NCI-H526 treated with DMSO at 0.1 percent for 48 hours (cell line): Measurements from ENCODE around the gene ZNRD2.

Experiments used
- DNase-seq: peaks from one replicate; lab custom pipeline; 2025; lab: John Stamatoyannopoulos, UW

Gene ZNRD2

GRCh38 chr11:65573391-65574079 is 3.3 kb downstream of the ZNRD2 start:
- DNase-seq: no peak

GRCh38 chr11:65574109-65574810 is 4.0 kb downstream of the ZNRD2 start:
- DNase-seq: peak; percentile 66

DNA sequence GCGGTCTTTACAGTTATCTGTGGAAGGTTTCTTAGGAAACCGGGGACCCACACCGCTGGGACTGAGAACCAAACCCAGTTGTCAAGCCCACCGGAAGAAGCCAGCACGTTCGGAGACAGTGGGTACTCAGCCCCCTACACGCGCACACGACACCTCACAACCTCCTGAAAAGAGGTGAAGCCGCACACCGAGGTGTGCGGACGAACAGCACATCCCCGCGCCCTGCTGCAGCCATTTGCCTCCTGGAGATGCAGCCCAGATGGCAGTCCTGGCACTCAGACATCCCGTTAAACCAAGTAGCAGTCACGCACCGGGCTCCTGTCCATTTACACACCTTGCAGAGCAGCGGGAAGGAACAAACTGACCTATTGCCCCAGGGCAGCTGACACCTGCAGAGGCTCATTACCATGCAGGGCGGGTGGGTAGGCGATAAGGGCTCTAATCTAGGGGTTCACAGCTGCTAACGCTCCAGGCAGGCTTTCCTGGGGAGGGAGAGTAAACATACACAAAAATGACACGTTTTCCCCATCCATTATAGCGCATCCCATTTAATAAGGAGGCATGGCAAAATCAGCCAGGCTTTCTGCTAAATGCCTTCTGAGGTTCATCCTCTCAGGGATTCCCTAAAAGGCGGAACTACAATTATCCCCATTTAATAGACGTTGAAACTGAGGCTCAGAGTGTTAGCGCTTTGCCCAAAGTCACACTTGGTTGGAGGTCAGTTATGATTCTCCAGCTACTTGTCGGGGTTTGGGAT is 4.7 kb downstream of the ZNRD2 start:
- no peak for DNase-seq

GRCh38 chr11:65575568-65576231 is 5.4 kb downstream of the ZNRD2 start, which contains the start of gene EHBP1L1:
Gene EHBP1L1 (plus strand): TSS chr11:65576053. CDS start chr11:65576303, 250 bp downstream.
- DNase-seq: no peak

- no peak for DNase-seq
Observed at GRCh38 chr11:65576232-65576866, 6.1 kb downstream of the ZNRD2 start.

- no peak for DNase-seq
Observed at GRCh38 chr11:65576867-65577755, 6.8 kb downstream of the ZNRD2 start.

GRCh38 chr11:65577756-65578109 is 7.5 kb downstream of the ZNRD2 start:
- DNase-seq: no peak

DNA sequence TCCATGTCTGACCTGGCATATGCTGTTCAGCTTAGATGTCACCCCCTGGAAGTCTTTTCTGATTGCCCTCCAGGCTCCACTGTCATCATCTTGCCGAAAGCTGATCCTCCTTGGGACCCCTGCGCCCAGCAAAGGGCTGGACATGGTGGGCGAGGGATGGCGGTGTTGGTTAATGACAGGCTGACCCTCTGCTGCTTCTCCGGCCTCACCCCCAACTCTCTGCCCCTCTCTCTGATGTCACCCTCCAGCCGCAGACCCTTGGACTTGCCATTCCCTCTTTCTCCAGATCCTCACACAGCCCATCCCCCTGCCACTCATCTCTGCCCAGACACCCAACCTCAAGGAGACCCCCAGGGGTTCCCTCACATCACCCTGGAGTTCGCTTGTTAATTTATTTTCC is 7.9 kb downstream of the ZNRD2 start:
- no peak for DNase-seq

GRCh38 chr11:65578667-65579066 is 8.4 kb downstream of the ZNRD2 start:
- DNase-seq: no peak

- DNase-seq: no peak
Observed at GRCh38 chr11:65579291-65579690, 9.0 kb downstream of the ZNRD2 start.

GRCh38 chr11:65580031-65580692 is 9.9 kb downstream of the ZNRD2 start:
- no peak for DNase-seq

DNA sequence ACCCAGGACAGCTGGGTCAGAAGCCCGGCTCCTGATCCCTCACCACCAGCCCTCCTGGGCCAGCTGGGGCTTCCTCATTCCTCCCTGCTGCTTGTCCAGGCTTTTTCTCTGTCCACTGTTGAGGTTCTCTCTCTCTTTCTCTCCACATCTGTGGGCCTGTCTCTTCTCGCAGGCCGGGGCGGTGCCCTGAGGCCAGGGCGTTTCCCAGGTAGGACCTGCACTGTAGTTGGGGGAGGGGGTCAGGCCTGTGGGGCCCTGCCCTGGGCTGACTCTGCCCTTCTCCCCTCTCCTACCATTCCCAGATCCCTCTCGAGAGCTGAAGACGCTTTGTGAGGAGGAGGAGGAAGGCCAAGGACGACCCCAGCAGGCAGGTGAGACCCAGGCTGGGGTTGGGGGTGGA is 10.5 kb downstream of the ZNRD2 start:
- no peak for DNase-seq

DNA sequence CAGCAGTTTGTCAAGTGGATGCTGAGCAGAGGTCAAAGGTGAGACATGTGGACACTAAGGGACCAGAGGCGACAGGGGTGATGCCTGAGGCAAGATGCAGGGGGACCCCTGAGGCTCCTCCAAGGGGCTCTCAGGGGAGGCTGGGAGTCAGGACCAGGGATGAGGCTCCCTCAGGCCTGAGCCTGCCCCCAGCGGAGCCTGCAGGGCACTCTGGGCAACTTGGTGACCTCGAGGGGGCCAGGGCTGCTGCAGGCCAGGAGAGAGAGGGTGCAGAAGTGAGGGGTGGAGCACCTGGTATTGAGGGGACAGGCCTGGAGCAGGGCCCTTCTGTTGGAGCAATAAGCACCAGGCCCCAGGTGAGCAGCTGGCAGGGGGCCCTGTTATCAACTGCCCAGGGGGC is 11.7 kb downstream of the ZNRD2 start:
- DNase-seq: no peak

GRCh38 chr11:65583589-65583988 is 13.3 kb downstream of the ZNRD2 start:
- no peak for DNase-seq

DNA sequence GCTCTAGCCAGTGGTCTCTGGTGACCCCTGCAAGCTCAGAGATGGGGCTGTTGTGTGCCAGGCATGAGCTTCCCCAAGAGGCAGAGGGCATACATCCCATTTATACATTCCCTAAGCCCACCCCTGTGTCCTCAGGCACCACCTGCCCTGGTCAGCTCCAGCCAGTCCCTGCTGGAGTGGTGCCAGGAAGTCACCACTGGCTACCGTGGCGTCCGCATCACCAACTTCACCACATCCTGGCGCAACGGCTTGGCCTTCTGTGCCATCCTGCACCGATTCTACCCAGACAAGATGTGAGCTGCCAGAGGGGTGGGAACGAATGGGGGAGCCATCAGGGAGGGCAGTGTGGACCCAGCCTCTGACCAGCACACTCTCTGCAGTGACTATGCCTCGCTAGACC is 13.8 kb downstream of the ZNRD2 start:
- DNase-seq: no peak

DNA sequence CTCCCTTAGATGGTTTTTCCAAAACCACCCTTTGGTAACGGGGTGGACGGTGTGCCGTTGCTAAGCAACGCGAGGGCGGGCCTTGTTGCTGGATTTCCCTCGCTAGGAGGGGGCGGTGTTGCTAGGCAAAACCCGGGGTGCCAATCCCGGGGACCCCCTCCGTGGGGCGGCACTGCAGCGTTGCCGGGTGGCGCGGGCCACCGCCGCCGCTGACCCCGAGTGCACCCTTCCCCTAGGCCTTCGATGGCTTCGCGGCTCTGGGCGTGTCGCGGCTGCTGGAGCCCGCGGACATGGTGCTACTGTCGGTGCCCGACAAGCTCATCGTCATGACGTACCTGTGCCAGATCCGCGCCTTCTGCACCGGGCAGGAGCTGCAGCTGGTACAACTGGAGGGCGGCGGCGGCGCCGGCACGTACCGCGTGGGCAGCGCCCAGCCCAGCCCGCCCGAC is 14.5 kb downstream of the ZNRD2 start:
- DNase-seq: no peak

DNA sequence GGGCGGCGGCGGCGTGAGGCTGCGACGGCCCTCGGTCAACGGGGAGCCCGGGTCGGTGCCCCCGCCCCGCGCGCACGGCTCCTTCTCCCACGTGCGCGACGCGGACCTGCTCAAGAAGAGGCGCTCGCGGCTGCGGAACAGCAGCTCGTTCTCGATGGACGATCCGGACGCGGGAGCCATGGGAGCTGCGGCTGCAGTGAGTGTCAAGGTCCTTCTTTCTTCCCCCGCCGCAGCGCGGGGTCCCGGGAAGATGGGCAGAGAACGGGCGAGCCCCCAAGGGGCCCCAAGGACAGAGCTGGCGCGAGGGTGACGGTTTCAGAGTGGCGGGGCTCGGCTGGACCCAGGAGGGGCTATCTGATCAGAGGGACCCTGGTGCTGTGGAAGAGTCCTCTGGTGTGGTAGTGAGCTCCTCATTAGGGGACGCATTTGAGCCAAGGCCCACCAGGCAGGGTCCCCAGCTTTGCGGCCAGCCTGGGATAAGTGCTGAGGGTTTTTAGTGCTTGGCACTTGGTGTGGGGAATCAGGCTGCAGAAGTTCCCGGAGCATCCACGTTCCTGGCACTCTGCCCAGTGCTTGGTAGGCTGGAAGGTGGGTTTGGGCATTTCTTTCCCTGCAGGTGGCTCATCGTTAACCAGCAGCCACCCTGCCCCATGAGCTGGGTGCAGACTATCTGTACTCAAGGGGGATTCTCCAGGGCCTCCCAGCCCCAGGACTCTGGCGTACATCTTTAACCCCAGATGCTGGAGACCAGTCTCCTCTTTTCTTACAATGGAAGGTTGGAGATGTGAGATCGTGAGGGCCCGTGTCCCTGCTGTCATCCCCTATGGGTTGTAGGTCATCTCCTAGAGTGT is 15.3 kb downstream of the ZNRD2 start:
- no peak for DNase-seq

DNA sequence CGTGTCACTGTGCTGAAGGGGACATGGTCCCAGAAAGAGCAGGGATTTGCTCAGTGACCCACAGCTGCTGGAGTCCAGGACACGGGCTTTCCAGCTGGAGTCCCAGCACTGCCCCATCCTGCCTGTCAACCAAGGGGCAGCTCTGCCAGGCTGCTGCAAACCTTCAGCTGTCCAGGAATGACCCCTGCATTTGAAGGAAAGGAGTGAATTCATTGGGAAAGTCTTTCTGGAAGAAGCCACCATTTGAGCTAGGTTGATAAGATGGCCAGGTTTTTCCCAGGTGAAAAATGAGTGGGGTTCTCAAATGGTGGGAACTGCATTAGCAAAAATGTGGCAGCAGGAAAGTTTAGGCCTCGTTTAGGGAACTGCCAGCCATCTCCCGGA is 16.0 kb downstream of the ZNRD2 start:
- no peak for DNase-seq

DNA sequence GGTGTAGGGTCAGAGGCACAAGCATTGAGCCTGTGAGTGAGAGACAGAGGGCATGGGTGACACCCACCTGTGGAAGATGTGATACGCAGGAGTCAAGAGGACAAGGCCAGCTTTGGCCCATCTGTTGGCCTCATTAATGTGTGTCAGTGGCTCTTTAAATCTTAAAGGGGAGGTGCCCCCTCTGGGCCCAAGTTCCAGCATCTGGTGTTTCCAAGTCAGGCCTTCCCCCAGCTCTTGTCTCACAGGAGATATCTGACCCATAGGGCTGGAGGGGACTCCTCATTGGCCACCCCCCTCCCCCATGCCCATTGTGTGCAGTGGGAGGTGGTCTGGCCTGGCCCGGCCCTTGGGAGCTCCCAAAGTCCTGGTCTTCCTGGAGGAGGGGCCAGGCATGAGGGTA is 16.4 kb downstream of the ZNRD2 start:
- DNase-seq: no peak
